K562 (cell line): Measurements from ENCODE around the gene ICAM3. TPM values are rescaled to one million over a fixed set of nuclear protein-coding genes. Genes with fewer than 3 reads are reported as not detected.

Source experiments
- ARNT ChIP-seq, 2 experiments: fragments of 450-650 bp; IDR thresholded peaks; 2 replicates each; pipeline ENCODE4 v1.6.1; 2016; ENCODE audit warnings: mild to moderate bottlenecking in 1 of 2
- DNMT1 ChIP-seq: fragments of 450-650 bp; IDR thresholded peaks from 2 replicates; pipeline ENCODE4 v1.6.1; 2016; ENCODE audit warnings: antibody characterized with exemption, mild to moderate bottlenecking
- ELF1 ChIP-seq: fragments of 200-800 bp; sonication (Bioruptor generic); IDR thresholded peaks from 2 replicates; pipeline ENCODE4 v1.6.1; 2016; ENCODE audit warnings: missing genetic modification characterization, missing compliant biosample characterization
- HIVEP1 ChIP-seq: fragments of 250-450 bp; sonication (Bioruptor Pico); IDR thresholded peaks from 2 replicates; pipeline ENCODE4 v1.4.0; 2020; ENCODE audit warnings: mild to moderate bottlenecking
- HNRNPK ChIP-seq: fragments of 200-400 bp; formaldehyde crosslinking; IDR thresholded peaks from one replicate; pipeline ENCODE4 v1.6.1; 2018; ENCODE audit warnings: mild to moderate bottlenecking, low read depth, low read length; ENCODE audit not compliant: poor library complexity, severe bottlenecking
- LARP7 ChIP-seq: fragments of 450-650 bp; IDR thresholded peaks from 2 replicates; pipeline ENCODE4 v1.6.1; 2016
- MECOM ChIP-seq: fragments of 250-450 bp; sonication (Bioruptor Pico); IDR thresholded peaks from 2 replicates; pipeline ENCODE4 v1.8.0; 2022; ENCODE audit warnings: inconsistent platforms
- PRPF4 ChIP-seq: fragments of 200-400 bp; formaldehyde crosslinking; IDR thresholded peaks from one replicate; pipeline ENCODE4 v1.6.1; 2017; ENCODE audit warnings: low read length, low read depth, mild to moderate bottlenecking; ENCODE audit not compliant: insufficient read depth, poor library complexity, severe bottlenecking
- RBM34 ChIP-seq: fragments of 200-400 bp; formaldehyde crosslinking; IDR thresholded peaks from 2 replicates; pipeline ENCODE4 v1.6.1; 2018; ENCODE audit warnings: low read length, borderline replicate concordance; ENCODE audit not compliant: insufficient read depth
- RFX1 ChIP-seq: fragments of 450-650 bp; IDR thresholded peaks from 2 replicates; pipeline ENCODE4 v1.6.1; 2016; ENCODE audit warnings: mild to moderate bottlenecking, moderate library complexity
- SNRNP70 ChIP-seq: fragments of 200-400 bp; formaldehyde crosslinking; optimal IDR thresholded peaks from 2 replicates; pipeline ENCODE3; 2017; ENCODE audit warnings: low read depth, low read length
- TAF15 ChIP-seq: fragments of 200-400 bp; formaldehyde crosslinking; IDR thresholded peaks from 2 replicates; pipeline ENCODE4 v1.6.1; 2017; ENCODE audit warnings: mild to moderate bottlenecking, low read depth, low read length, moderate library complexity
- THRAP3 ChIP-seq: fragments of 450-650 bp; IDR thresholded peaks from 2 replicates; pipeline ENCODE4 v1.6.1; 2016; ENCODE audit warnings: mild to moderate bottlenecking, inconsistent platforms, borderline replicate concordance
- XRCC3 ChIP-seq: fragments of 450-650 bp; IDR thresholded peaks from 2 replicates; pipeline ENCODE4 v1.6.1; 2017; ENCODE audit warnings: mild to moderate bottlenecking, moderate library complexity
- ZBTB7A ChIP-seq: IDR thresholded peaks from 2 replicates; pipeline ENCODE4 v1.6.1; 2011; ENCODE audit warnings: low read depth, mild to moderate bottlenecking, low read length, moderate library complexity, borderline replicate concordance; ENCODE audit not compliant: control insufficient read depth
- ZNF263 ChIP-seq: sonication (generic); formaldehyde crosslinking; IDR thresholded peaks from 2 replicates; pipeline ENCODE4 v1.8.0; 2022; ENCODE audit warnings: mild to moderate bottlenecking, missing genetic modification reagents, borderline replicate concordance
- ZNF644 ChIP-seq: fragments of 200-800 bp; sonication (Bioruptor generic); IDR thresholded peaks from 2 replicates; pipeline ENCODE4 v1.6.1; 2016; ENCODE audit warnings: low read depth, missing genetic modification characterization, missing compliant biosample characterization
- ZNF707 ChIP-seq: fragments of 250-450 bp; sonication (Bioruptor Pico); conservative IDR thresholded peaks from 2 replicates; pipeline ENCODE4 v1.8.0; 2022; ENCODE audit warnings: inconsistent platforms, mild to moderate bottlenecking, moderate library complexity
- polyA plus RNA-seq, 8 experiments: library from polyadenylated mRNA; depleted of rRNA in 4 of 8; stranded (reverse) in 5 of 8; unstranded in 3 of 8; fragments of >200 nt; fragmentation: Nextera tagmentation in 2 of 8; fragmentation: Illumina TruSeq in 1 of 8; extraction: Ambion mirVana in 2 of 8; extraction: Trizol in 1 of 8; gene quantifications; 2 replicates each; pipeline versions ENCODE4 v1.2.1 to v1.2.3, GENCODE V29; 2011 to 2014; ENCODE audit warnings: inconsistent platforms in 1 of 8, missing spikeins in 1 of 8
- total RNA-seq, 7 experiments: library from RNA; depleted of rRNA in 6 of 7; stranded (reverse); fragments of >200 nt in 6 of 7; fragmentation: Illumina TruSeq in 2 of 7; extraction: Trizol in 2 of 7; gene quantifications; 2 replicates each; pipeline versions ENCODE4 v1.2.1 to v1.2.3, GENCODE V29; 2011 to 2021; ENCODE audit warnings: low replicate concordance in 1 of 7
- TF ChIP-seq, protein P1 (sequence below): fragments of 250-450 bp; sonication (Bioruptor Pico); IDR thresholded peaks from 2 replicates; pipeline ENCODE4 v1.5.0; 2020; ENCODE audit warnings: mild to moderate bottlenecking
- TF ChIP-seq, protein P2 (sequence below): sonication (generic); IDR thresholded peaks from 2 replicates; pipeline ENCODE4 v1.6.1; 2016
- TF ChIP-seq, protein P3 (sequence below): fragments of 450-650 bp; IDR thresholded peaks from 2 replicates; pipeline ENCODE4 v1.6.1; 2016; ENCODE audit warnings: borderline replicate concordance
- TF ChIP-seq, protein P4 (sequence below): sonication (generic); formaldehyde crosslinking; IDR thresholded peaks from 2 replicates; pipeline ENCODE4 v1.9.0; 2022; ENCODE audit warnings: mild to moderate bottlenecking, missing genetic modification reagents
- TF ChIP-seq, protein P5 (sequence below): fragments of 200-800 bp; sonication (Bioruptor generic); IDR thresholded peaks from 2 replicates; pipeline ENCODE4 v1.6.1; 2017; ENCODE audit warnings: missing genetic modification characterization, missing compliant biosample characterization

Gene ICAM3
- total and polyA plus RNA-seq, 9 of the 15 experiments (the other 6 are each of a cell fraction or from before 2014, with no cell fraction given), result 6.5 to 39.5 (median 24.2) TPM

DNA sequence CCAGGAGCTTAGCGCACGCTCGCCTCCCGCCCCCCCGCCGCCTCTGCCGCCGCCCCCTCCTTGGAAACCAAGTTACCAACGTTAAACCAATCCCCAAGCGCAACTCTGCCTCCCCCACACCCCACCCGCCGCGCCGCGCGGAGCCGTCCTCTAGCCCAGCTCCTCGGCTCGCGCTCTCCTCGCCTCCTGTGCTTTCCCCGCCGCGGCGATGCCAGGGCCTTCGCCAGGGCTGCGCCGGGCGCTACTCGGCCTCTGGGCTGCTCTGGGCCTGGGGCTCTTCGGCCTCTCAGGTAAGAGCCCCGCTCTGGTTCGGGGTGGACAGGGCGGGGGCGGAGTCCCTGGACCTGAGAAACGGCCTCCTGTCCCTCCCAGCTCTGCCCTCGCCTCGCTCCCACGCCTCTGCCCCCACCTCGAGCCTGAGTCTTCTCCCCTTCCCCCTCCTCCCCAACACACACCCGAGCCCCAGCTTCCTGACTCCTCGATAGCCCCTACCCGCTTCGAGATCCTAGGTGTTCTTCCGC lies 49.5 kb downstream of the ICAM3 start, which contains the start of gene ICAM5 (continued):
- TF ChIP-seq, protein P1, sequence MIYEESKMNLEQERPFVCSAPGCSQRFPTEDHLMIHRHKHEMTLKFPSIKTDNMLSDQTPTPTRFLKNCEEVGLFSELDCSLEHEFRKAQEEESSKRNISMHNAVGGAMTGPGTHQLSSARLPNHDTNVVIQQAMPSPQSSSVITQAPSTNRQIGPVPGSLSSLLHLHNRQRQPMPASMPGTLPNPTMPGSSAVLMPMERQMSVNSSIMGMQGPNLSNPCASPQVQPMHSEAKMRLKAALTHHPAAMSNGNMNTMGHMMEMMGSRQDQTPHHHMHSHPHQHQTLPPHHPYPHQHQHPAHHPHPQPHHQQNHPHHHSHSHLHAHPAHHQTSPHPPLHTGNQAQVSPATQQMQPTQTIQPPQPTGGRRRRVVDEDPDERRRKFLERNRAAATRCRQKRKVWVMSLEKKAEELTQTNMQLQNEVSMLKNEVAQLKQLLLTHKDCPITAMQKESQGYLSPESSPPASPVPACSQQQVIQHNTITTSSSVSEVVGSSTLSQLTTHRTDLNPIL (CRISPR knock-in tag), result no peak
- TF ChIP-seq ZBTB7A, result peak; percentile 38; the same call in 1 of the 2 replicates
- TF ChIP-seq, protein P2, sequence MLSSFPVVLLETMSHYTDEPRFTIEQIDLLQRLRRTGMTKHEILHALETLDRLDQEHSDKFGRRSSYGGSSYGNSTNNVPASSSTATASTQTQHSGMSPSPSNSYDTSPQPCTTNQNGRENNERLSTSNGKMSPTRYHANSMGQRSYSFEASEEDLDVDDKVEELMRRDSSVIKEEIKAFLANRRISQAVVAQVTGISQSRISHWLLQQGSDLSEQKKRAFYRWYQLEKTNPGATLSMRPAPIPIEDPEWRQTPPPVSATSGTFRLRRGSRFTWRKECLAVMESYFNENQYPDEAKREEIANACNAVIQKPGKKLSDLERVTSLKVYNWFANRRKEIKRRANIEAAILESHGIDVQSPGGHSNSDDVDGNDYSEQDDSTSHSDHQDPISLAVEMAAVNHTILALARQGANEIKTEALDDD, result peak; percentile 64; the same call in 1 of the 2 replicates
- TF ChIP-seq RFX1, result no peak
- TF ChIP-seq, protein P3, sequence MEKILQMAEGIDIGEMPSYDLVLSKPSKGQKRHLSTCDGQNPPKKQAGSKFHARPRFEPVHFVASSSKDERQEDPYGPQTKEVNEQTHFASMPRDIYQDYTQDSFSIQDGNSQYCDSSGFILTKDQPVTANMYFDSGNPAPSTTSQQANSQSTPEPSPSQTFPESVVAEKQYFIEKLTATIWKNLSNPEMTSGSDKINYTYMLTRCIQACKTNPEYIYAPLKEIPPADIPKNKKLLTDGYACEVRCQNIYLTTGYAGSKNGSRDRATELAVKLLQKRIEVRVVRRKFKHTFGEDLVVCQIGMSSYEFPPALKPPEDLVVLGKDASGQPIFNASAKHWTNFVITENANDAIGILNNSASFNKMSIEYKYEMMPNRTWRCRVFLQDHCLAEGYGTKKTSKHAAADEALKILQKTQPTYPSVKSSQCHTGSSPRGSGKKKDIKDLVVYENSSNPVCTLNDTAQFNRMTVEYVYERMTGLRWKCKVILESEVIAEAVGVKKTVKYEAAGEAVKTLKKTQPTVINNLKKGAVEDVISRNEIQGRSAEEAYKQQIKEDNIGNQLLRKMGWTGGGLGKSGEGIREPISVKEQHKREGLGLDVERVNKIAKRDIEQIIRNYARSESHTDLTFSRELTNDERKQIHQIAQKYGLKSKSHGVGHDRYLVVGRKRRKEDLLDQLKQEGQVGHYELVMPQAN, result no peak
- no peak for TF ChIP-seq DNMT1
- no peak for TF ChIP-seq ZNF707 (CRISPR knock-in tag)
- no peak for TF ChIP-seq PRPF4
- no peak for TF ChIP-seq MECOM (CRISPR knock-in tag)
- TF ChIP-seq ELF1 (tag), result no peak
- no peak for TF ChIP-seq HIVEP1 (CRISPR knock-in tag)
- peak; percentile 93 for TF ChIP-seq ZNF263
- no peak for TF ChIP-seq SNRNP70
- no peak for TF ChIP-seq XRCC3
- 0 out of 2 replicates have a peak, but pooled peaks have one; percentile 55 for TF ChIP-seq LARP7
- no peak for TF ChIP-seq ZNF644 (tag)
- no peak for TF ChIP-seq THRAP3
- no peak for TF ChIP-seq RBM34
- peak; percentile 14 to 20; a peak in 1 of 4 replicates for TF ChIP-seq ARNT (IDR thresholded peaks at IDR 0.05)
- TF ChIP-seq, protein P4, sequence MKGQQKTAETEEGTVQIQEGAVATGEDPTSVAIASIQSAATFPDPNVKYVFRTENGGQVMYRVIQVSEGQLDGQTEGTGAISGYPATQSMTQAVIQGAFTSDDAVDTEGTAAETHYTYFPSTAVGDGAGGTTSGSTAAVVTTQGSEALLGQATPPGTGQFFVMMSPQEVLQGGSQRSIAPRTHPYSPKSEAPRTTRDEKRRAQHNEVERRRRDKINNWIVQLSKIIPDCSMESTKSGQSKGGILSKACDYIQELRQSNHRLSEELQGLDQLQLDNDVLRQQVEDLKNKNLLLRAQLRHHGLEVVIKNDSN (CRISPR knock-in tag), result no peak
- TF ChIP-seq TAF15, result no peak
- TF ChIP-seq, protein P5, sequence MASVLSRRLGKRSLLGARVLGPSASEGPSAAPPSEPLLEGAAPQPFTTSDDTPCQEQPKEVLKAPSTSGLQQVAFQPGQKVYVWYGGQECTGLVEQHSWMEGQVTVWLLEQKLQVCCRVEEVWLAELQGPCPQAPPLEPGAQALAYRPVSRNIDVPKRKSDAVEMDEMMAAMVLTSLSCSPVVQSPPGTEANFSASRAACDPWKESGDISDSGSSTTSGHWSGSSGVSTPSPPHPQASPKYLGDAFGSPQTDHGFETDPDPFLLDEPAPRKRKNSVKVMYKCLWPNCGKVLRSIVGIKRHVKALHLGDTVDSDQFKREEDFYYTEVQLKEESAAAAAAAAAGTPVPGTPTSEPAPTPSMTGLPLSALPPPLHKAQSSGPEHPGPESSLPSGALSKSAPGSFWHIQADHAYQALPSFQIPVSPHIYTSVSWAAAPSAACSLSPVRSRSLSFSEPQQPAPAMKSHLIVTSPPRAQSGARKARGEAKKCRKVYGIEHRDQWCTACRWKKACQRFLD, result no peak; the same call in 1 of the 2 replicates
- TF ChIP-seq HNRNPK, result no peak
